ENCODE data around the gene HTR1D. TPM values are rescaled to one million over a fixed set of nuclear protein-coding genes. Genes with fewer than 3 reads are reported as not detected.
A peak's percentile ranks its signal among the peaks of the same experiment; 100 is the strongest.
"Not testable (repeated sequence)": the region's sequence is repeated elsewhere in the genome, so short reads cannot be mapped to it uniquely, and the experiment has no call there.

Gene HTR1D
- polyA plus RNA-seq (not detected in 2 replicates), polyA minus RNA-seq (not detected in 2 replicates)

GRCh38 chr1:23217421-23218115, at the start of gene HTR1D:
Gene HTR1D (minus strand): TSS chr1:23217502. CDS start chr1:23194219, 23,283 bp downstream.
- TF ChIP-seq MXI1 (conservative IDR thresholded peaks at IDR 0.05; ENCODE audit: poor library complexity, severe bottlenecking) (no peak), CTCF (IDR thresholded peaks at IDR 0.05; ENCODE audit: poor library complexity, severe bottlenecking) (no peak), RAD21 (conservative IDR thresholded peaks at IDR 0.05) (no peak), EP300 (conservative IDR thresholded peaks at IDR 0.05; ENCODE audit: poor library complexity, severe bottlenecking) (no peak), EZH2 (IDR thresholded peaks at IDR 0.05; ENCODE audit: borderline replicate concordance, insufficient read depth, low read length, poor library complexity, severe bottlenecking) (no peak), POLR2AphosphoS5 (IDR thresholded peaks at IDR 0.05) (no peak), TAF1 (IDR thresholded peaks at IDR 0.05; ENCODE audit: low read depth) (no peak), SMC3 (conservative IDR thresholded peaks at IDR 0.05; ENCODE audit: poor library complexity) (no peak), REST (IDR thresholded peaks at IDR 0.05; ENCODE audit: borderline replicate concordance) (no peak)
- Histone ChIP-seq H3F3A (ENCODE audit: insufficient read depth, low read length, poor library complexity, severe bottlenecking) (no peaks in the 10 kb centered on the region), H3K9ac (ENCODE audit: low read length) (no peak within 1 kb of the TSS), H3K27ac (ENCODE audit: low read length) (no peak within 1 kb of the TSS), H4K20me1 (ENCODE audit: insufficient read depth) (no peaks in the 10 kb centered on the region), H3K79me2 (replicated peaks; ENCODE audit: insufficient read depth, low read length) (no peaks in the 10 kb centered on the region), H3K4me3 (ENCODE audit: low read length) (peak within 1 kb of the TSS; percentile 55), H2AFZ (ENCODE audit: low read depth, low read length) (no peak within 1 kb of the TSS), H3K9me2 (ENCODE audit: insufficient read depth, low read length) (no peaks in the 10 kb centered on the region), H3K4me2 (ENCODE audit: low read length) (no peak within 1 kb of the TSS), H3K9me3 (ENCODE audit: low read length) (no peaks in the 10 kb centered on the region), H3K27me3 (ENCODE audit: insufficient read depth, low read depth, low read length) (peaks cover 38% of the 10 kb centered on the region), H3K36me3 (ENCODE audit: insufficient read depth, low read length) (no peaks in the 10 kb centered on the region)

- TF ChIP-seq RAD21 (conservative IDR thresholded peaks at IDR 0.05) (no peak), POLR2AphosphoS5 (IDR thresholded peaks at IDR 0.05) (no peak), MXI1 (conservative IDR thresholded peaks at IDR 0.05; ENCODE audit: poor library complexity, severe bottlenecking) (no peak), EZH2 (IDR thresholded peaks at IDR 0.05; ENCODE audit: borderline replicate concordance, insufficient read depth, low read length, poor library complexity, severe bottlenecking) (no peak), REST (IDR thresholded peaks at IDR 0.05; ENCODE audit: borderline replicate concordance) (no peak), SMC3 (conservative IDR thresholded peaks at IDR 0.05; ENCODE audit: poor library complexity) (no peak), TAF1 (IDR thresholded peaks at IDR 0.05; ENCODE audit: low read depth) (no peak), EP300 (conservative IDR thresholded peaks at IDR 0.05; ENCODE audit: poor library complexity, severe bottlenecking) (no peak), CTCF (IDR thresholded peaks at IDR 0.05; ENCODE audit: poor library complexity, severe bottlenecking) (no peak)
- Histone ChIP-seq H4K20me1 (ENCODE audit: insufficient read depth) (no peaks in the 10 kb centered on the region), H3K4me2 (ENCODE audit: low read length) (no peak overlapping the region), H3K9ac (ENCODE audit: low read length) (no peak overlapping the region), H3K27ac (ENCODE audit: low read length) (no peak overlapping the region), H2AFZ (ENCODE audit: low read depth, low read length) (no peak overlapping the region), H3K79me2 (replicated peaks; ENCODE audit: insufficient read depth, low read length) (no peaks in the 10 kb centered on the region), H3K4me3 (ENCODE audit: low read length) (no peak overlapping the region), H3K27me3 (ENCODE audit: insufficient read depth, low read depth, low read length) (no peaks in the 10 kb centered on the region), H3K36me3 (ENCODE audit: insufficient read depth, low read length) (no peaks in the 10 kb centered on the region), H3K9me2 (ENCODE audit: insufficient read depth, low read length) (no peaks in the 10 kb centered on the region), H3F3A (ENCODE audit: insufficient read depth, low read length, poor library complexity, severe bottlenecking) (no peaks in the 10 kb centered on the region), H3K9me3 (ENCODE audit: low read length) (no peaks in the 10 kb centered on the region)
These were observed 46.1 kb upstream of the HTR1D start for GRCh38 chr1:23263380-23263887.

- H4K20me1 ChIP-seq (ENCODE audit: insufficient read depth); H3K4me2 ChIP-seq (ENCODE audit: low read length); H3K9me2 ChIP-seq (ENCODE audit: insufficient read depth, low read length); H3K27ac ChIP-seq (ENCODE audit: low read length); H3F3A ChIP-seq (ENCODE audit: insufficient read depth, low read length, poor library complexity, severe bottlenecking); H3K79me2 ChIP-seq (replicated peaks; ENCODE audit: insufficient read depth, low read length); H3K36me3 ChIP-seq (ENCODE audit: insufficient read depth, low read length); H3K4me3 ChIP-seq (ENCODE audit: low read length); H2AFZ ChIP-seq (ENCODE audit: low read depth, low read length); H3K9me3 ChIP-seq (ENCODE audit: low read length); H3K27me3 ChIP-seq (ENCODE audit: insufficient read depth, low read depth, low read length); H3K9ac ChIP-seq (ENCODE audit: low read length): not testable (repeated sequence)
These were observed 40.8 kb upstream of the HTR1D start for GRCh38 chr1:23258082-23258481.
